ENCODE data around the gene SCLT1.

- TF ChIP-seq CTCF (conservative IDR thresholded peaks at IDR 0.05; ENCODE audit: low read depth, low read length) (no peak), NFE2L2 (IDR thresholded peaks at IDR 0.05; ENCODE audit: low read depth, low read length) (no peak), POLR2A (IDR thresholded peaks at IDR 0.05; ENCODE audit: low read depth, low read length) (no peak), CEBPB (IDR thresholded peaks at IDR 0.05; ENCODE audit: low read depth, low read length) (no peak), MAFK (IDR thresholded peaks at IDR 0.05; ENCODE audit: low read depth, low read length) (no peak), SMC3 (IDR thresholded peaks at IDR 0.05; ENCODE audit: low read depth, low read length) (no peak), RFX5 (IDR thresholded peaks at IDR 0.05; ENCODE audit: low read depth, low read length) (no peak), FOS (IDR thresholded peaks at IDR 0.05; ENCODE audit: low read depth, low read length) (no peak), RAD21 (IDR thresholded peaks at IDR 0.05; ENCODE audit: low read length) (no peak), MAZ (IDR thresholded peaks at IDR 0.05; ENCODE audit: borderline replicate concordance, low read depth, low read length) (no peak)
Observed at GRCh38 chr4:129140521-129140920, 47.2 kb upstream of the SCLT1 start.
